CD8-positive, alpha-beta memory T cell (primary cell): Measurements from ENCODE around the gene HSPBAP1. TPM values are rescaled to one million over a fixed set of nuclear protein-coding genes. Genes with fewer than 3 reads are reported as not detected.

Source experiments
- CTCF ChIA-PET: fragments of 350-600 bp; sonication (Branson Sonifier 250); formaldehyde crosslinking; loops from one replicate; lab custom pipeline; 2021; ENCODE audit warnings: antibody characterized with exemption; lab: Charles Lee
- POLR2A ChIA-PET: fragments of 350-600 bp; sonication (Branson Sonifier 250); formaldehyde crosslinking; loops from one replicate; lab custom pipeline; 2021; ENCODE audit warnings: antibody characterized with exemption; lab: Charles Lee
- DNase-seq, 5 donors: peaks; one replicate each; pipeline versions ENCODE4 v3.0.0 to v3.0.0-alpha.2; 2020 to 2022; ENCODE audit warnings: mixed read lengths in 1 of 5
- H3K27ac ChIP-seq: one replicate; pipeline ENCODE4 v1.7.0; 2013; ENCODE audit warnings: low read depth, mild to moderate bottlenecking, low read length, moderate library complexity
- H3K27me3 ChIP-seq: 2 replicates; pipeline ENCODE4 v1.7.0; 2013; ENCODE audit warnings: low read length, mild to moderate bottlenecking; ENCODE audit not compliant: insufficient read depth, poor library complexity, severe bottlenecking
- H3K36me3 ChIP-seq: 2 replicates; pipeline ENCODE4 v1.7.0; 2013; ENCODE audit warnings: mild to moderate bottlenecking, low read length, moderate library complexity; ENCODE audit not compliant: insufficient read depth
- H3K4me1 ChIP-seq: 2 replicates; pipeline ENCODE4 v1.7.0; 2013; ENCODE audit warnings: mild to moderate bottlenecking, low read length, moderate library complexity; ENCODE audit not compliant: insufficient read depth
- H3K4me3 ChIP-seq: 2 replicates; pipeline ENCODE4 v1.7.0; 2013; ENCODE audit warnings: mild to moderate bottlenecking, low read length
- H3K9me3 ChIP-seq: 2 replicates; pipeline ENCODE4 v1.7.0; 2013; ENCODE audit warnings: mild to moderate bottlenecking, low read length
- H3K27ac Mint-ChIP-seq, 8 donors: one replicate each; pipeline ENCODE4 v1.8.0; 2020 to 2021; ENCODE audit warnings: mixed read lengths in 8 of 8, mild to moderate bottlenecking in 6 of 8, inconsistent platforms in 3 of 8, moderate library complexity in 3 of 8
- H3K27me3 Mint-ChIP-seq, 2 donors: one replicate each; pipeline ENCODE4 v1.8.0; 2020 to 2021; ENCODE audit warnings: mixed read lengths in 2 of 2, mild to moderate bottlenecking in 1 of 2, moderate library complexity in 1 of 2
- H3K36me3 Mint-ChIP-seq, 3 donors: one replicate each; pipeline ENCODE4 v1.8.0; 2020 to 2021; ENCODE audit warnings: mixed read lengths in 3 of 3, inconsistent platforms in 1 of 3, mild to moderate bottlenecking in 1 of 3
- H3K4me1 Mint-ChIP-seq, 3 donors: one replicate each; pipeline ENCODE4 v1.8.0; 2020 to 2021; ENCODE audit warnings: mixed read lengths in 3 of 3, inconsistent platforms in 1 of 3, mild to moderate bottlenecking in 1 of 3
- H3K4me3 Mint-ChIP-seq, 7 donors: one replicate each; pipeline ENCODE4 v1.8.0; 2020 to 2021; ENCODE audit warnings: mixed read lengths in 7 of 7, mild to moderate bottlenecking in 6 of 7, moderate library complexity in 4 of 7, inconsistent platforms in 2 of 7
- H3K9me3 Mint-ChIP-seq, 5 donors: one replicate each; pipeline ENCODE4 v1.8.0; 2020 to 2022; ENCODE audit warnings: mixed read lengths in 5 of 5, mild to moderate bottlenecking in 3 of 5, moderate library complexity in 2 of 5, inconsistent platforms in 1 of 5
- polyA plus RNA-seq: library from polyadenylated mRNA; unstranded; fragments of 300-500 nt; fragmentation: Illumina TruSeq; gene quantifications from one replicate; pipeline ENCODE4 v1.2.3, GENCODE V29; 2021
- total RNA-seq, 2 experiments: library from RNA; stranded (reverse); gene quantifications; one replicate each; pipeline ENCODE4 v1.2.3, GENCODE V29; 2021

Gene HSPBAP1
- 10 to 100 TPM; 10.2 to 10.6 TPM for total RNA-seq
- 7.2 TPM for polyA plus RNA-seq

- CTCF ChIA-PET, result interaction anchor here (0.8 to 1.3 kb wide), 6 partner anchors 10 to 410 kb away, joined by 3 to 4 read pairs (median 3); partner anchors contain the start of genes DTX3L, FAM162A and PARP9
- H3K27ac ChIP-seq, result peak within 1 kb of the TSS; percentile 80
- Mint-ChIP-seq H3K27ac (peak within 1 kb of the TSS in 5 of 8 donors; percentile 94 to 98 (median 96)), H3K4me3 (peak within 1 kb of the TSS in 4 of 7 donors; percentile 94 to 98 (median 96)), H3K27me3 (no peaks in the 10 kb centered on the region), H3K9me3 (no peaks in the 10 kb centered on the region), H3K4me1 (peaks cover 30 to 37% (median 32%) of the 10 kb centered on the region in 3 donors), H3K36me3 (peaks cover 0 to 15% (median 0%) of the 10 kb centered on the region in 3 donors)
- no peaks in the 10 kb centered on the region for H3K27me3 ChIP-seq
- H3K4me1 ChIP-seq, result peaks cover 45% of the 10 kb centered on the region
- H3K4me3 ChIP-seq, result peak within 1 kb of the TSS; percentile 83
- POLR2A ChIA-PET, result interaction anchor here (0.6 to 1.5 kb wide), 4 partner anchors 10 to 1134 kb away, joined by 3 to 5 read pairs (median 3); partner anchors contain the start of genes FAM162A, MIX23 and PARP14
- DNase-seq, result peak; percentile 86 to 92 (median 87)
- no peaks in the 10 kb centered on the region for H3K36me3 ChIP-seq
- no peaks in the 10 kb centered on the region for H3K9me3 ChIP-seq
These were observed at the start of gene HSPBAP1 for GRCh38 chr3:122793568-122794416. Gene HSPBAP1 (minus strand): TSS chr3:122793831. CDS start chr3:122793680, 151 bp downstream.

- Histone ChIP-seq H3K9me3 (no peaks in the 10 kb centered on the region), H3K4me1 (no peaks in the 10 kb centered on the region), H3K36me3 (no peaks in the 10 kb centered on the region), H3K4me3 (no peak overlapping the region), H3K27me3 (no peaks in the 10 kb centered on the region), H3K27ac (no peak overlapping the region)
- peaks cover 20 to 32% (median 31%) of the 10 kb centered on the region in 3 donors for H3K36me3 Mint-ChIP-seq
- H3K27ac Mint-ChIP-seq, result no peak overlapping the region
- H3K4me1 Mint-ChIP-seq, result no peaks in the 10 kb centered on the region
- H3K27me3 Mint-ChIP-seq, result no peaks in the 10 kb centered on the region
- DNase-seq, result no peak
- no peak overlapping the region for H3K4me3 Mint-ChIP-seq
- ChIA-PET CTCF (no interaction called here), POLR2A (no interaction called here)
- H3K9me3 Mint-ChIP-seq, result peaks cover 0 to 2% (median 0%) of the 10 kb centered on the region in 5 donors
These were observed 42.0 kb upstream of the HSPBAP1 start for GRCh38 chr3:122835590-122835989.

GRCh38 chr3:122828281-122828680 lies 34.6 kb upstream of the HSPBAP1 start:
- Histone ChIP-seq H3K36me3 (peaks cover 5% of the 10 kb centered on the region), H3K27ac (no peak overlapping the region), H3K9me3 (no peaks in the 10 kb centered on the region), H3K4me3 (no peak overlapping the region), H3K4me1 (no peaks in the 10 kb centered on the region), H3K27me3 (no peaks in the 10 kb centered on the region)
- Mint-ChIP-seq H3K9me3 (no peaks in the 10 kb centered on the region), H3K27me3 (no peaks in the 10 kb centered on the region), H3K36me3 (peaks cover 25 to 53% (median 40%) of the 10 kb centered on the region in 3 donors), H3K4me3 (no peak overlapping the region), H3K4me1 (no peaks in the 10 kb centered on the region), H3K27ac (no peak overlapping the region)
- CTCF ChIA-PET, result no interaction called here
- POLR2A ChIA-PET, result no interaction called here
- DNase-seq, result no peak

GRCh38 chr3:122826278-122826677 lies 32.6 kb upstream of the HSPBAP1 start:
- H3K27ac Mint-ChIP-seq, result no peak overlapping the region
- H3K27ac ChIP-seq, result no peak overlapping the region
- DNase-seq, result no peak
- H3K36me3 Mint-ChIP-seq, result peaks cover 32 to 49% (median 38%) of the 10 kb centered on the region in 3 donors
- no peaks in the 10 kb centered on the region for H3K27me3 ChIP-seq
- peaks cover 5% of the 10 kb centered on the region for H3K36me3 ChIP-seq
- no peaks in the 10 kb centered on the region for H3K9me3 ChIP-seq
- peaks cover 0 to 6% (median 0%) of the 10 kb centered on the region in 3 donors for H3K4me1 Mint-ChIP-seq
- H3K27me3 Mint-ChIP-seq, result no peaks in the 10 kb centered on the region
- POLR2A ChIA-PET, result no interaction called here
- H3K9me3 Mint-ChIP-seq, result no peaks in the 10 kb centered on the region
- CTCF ChIA-PET, result no interaction called here
- no peak overlapping the region for H3K4me3 ChIP-seq
- H3K4me1 ChIP-seq, result no peaks in the 10 kb centered on the region
- H3K4me3 Mint-ChIP-seq, result no peak overlapping the region

- Histone ChIP-seq H3K27ac (no peak overlapping the region), H3K4me1 (no peaks in the 10 kb centered on the region), H3K4me3 (no peak overlapping the region), H3K9me3 (no peaks in the 10 kb centered on the region), H3K36me3 (peaks cover 5% of the 10 kb centered on the region), H3K27me3 (no peaks in the 10 kb centered on the region)
- CTCF ChIA-PET, result no interaction called here
- Mint-ChIP-seq H3K27ac (no peak overlapping the region), H3K27me3 (no peaks in the 10 kb centered on the region), H3K4me1 (peaks cover 0 to 6% (median 0%) of the 10 kb centered on the region in 3 donors), H3K9me3 (no peaks in the 10 kb centered on the region), H3K36me3 (peaks cover 30 to 48% (median 35%) of the 10 kb centered on the region in 3 donors), H3K4me3 (no peak overlapping the region)
- POLR2A ChIA-PET, result interaction anchor here (0.7 kb wide), 1 partner anchor 144 kb away, joined by 4 read pairs; no protein-coding TSS in a partner anchor
- DNase-seq, result no peak
These were observed 31.8 kb upstream of the HSPBAP1 start for GRCh38 chr3:122825460-122825859.

GRCh38 chr3:122824465-122825381 lies 31.1 kb upstream of the HSPBAP1 start:
- H3K36me3 ChIP-seq, result peaks cover 5% of the 10 kb centered on the region
- no peak overlapping the region for H3K27ac ChIP-seq
- ChIA-PET CTCF (no interaction called here), POLR2A (interaction anchor here (0.7 kb wide), 1 partner anchor 145 kb away, joined by 4 read pairs; no protein-coding TSS in a partner anchor)
- no peaks in the 10 kb centered on the region for H3K9me3 ChIP-seq
- Mint-ChIP-seq H3K27me3 (no peaks in the 10 kb centered on the region), H3K36me3 (peaks cover 29 to 45% (median 35%) of the 10 kb centered on the region in 3 donors), H3K4me3 (no peak overlapping the region), H3K9me3 (no peaks in the 10 kb centered on the region), H3K4me1 (peaks cover 0 to 6% (median 0%) of the 10 kb centered on the region in 3 donors), H3K27ac (peak overlapping the region in 1 of 8 donors; percentile 18)
- DNase-seq, result no peak
- H3K4me1 ChIP-seq, result no peaks in the 10 kb centered on the region
- no peaks in the 10 kb centered on the region for H3K27me3 ChIP-seq
- H3K4me3 ChIP-seq, result no peak overlapping the region

GRCh38 chr3:122816587-122816986 lies 23.0 kb upstream of the HSPBAP1 start:
- Mint-ChIP-seq H3K4me3 (no peak overlapping the region), H3K27ac (no peak overlapping the region), H3K27me3 (no peaks in the 10 kb centered on the region), H3K4me1 (no peaks in the 10 kb centered on the region), H3K36me3 (peaks cover 9 to 36% (median 22%) of the 10 kb centered on the region in 3 donors), H3K9me3 (no peaks in the 10 kb centered on the region)
- Histone ChIP-seq H3K4me1 (no peaks in the 10 kb centered on the region), H3K36me3 (no peaks in the 10 kb centered on the region), H3K27ac (no peak overlapping the region), H3K27me3 (no peaks in the 10 kb centered on the region), H3K9me3 (no peaks in the 10 kb centered on the region), H3K4me3 (no peak overlapping the region)
- ChIA-PET POLR2A (no interaction called here), CTCF (no interaction called here)
- no peak for DNase-seq
